Thoracic aorta (tissue), 2 donors: ENCODE results near the gene COG5. TPM values are rescaled to one million over a fixed set of nuclear protein-coding genes. Genes with fewer than 3 reads are reported as not detected.

Source experiments
- ATAC-seq: fragments of 150-250 bp; one replicate; pipeline ENCODE4 v1.8.0; 2017; ENCODE audit warnings: low read depth; ENCODE audit not compliant: insufficient number of reproducible peaks, low FRiP score
- DNase-seq: peaks from one replicate; pipeline ENCODE4 v3.0.0-alpha.2; 2020; ENCODE audit warnings: low spot score
- H3K27ac ChIP-seq, 2 donors: fragments of 200-600 bp; sonication (generic); 1 replicate in 1 of 2; 2 replicates in 1 of 2; pipeline ENCODE4 v1.5.1; 2016; ENCODE audit warnings: mild to moderate bottlenecking in 2 of 2, moderate library complexity in 2 of 2
- H3K27me3 ChIP-seq: fragments of 200-600 bp; sonication (generic); replicated peaks from 2 replicates; pipeline ENCODE4 v1.6.0; 2016; ENCODE audit warnings: mild to moderate bottlenecking; ENCODE audit not compliant: insufficient read depth
- H3K36me3 ChIP-seq: fragments of 200-600 bp; sonication (generic); one replicate; pipeline ENCODE4 v1.5.1; 2016
- H3K4me1 ChIP-seq, 2 donors: fragments of 200-600 bp; sonication (generic); 1 replicate in 1 of 2; 2 replicates in 1 of 2; pipeline versions ENCODE4 v1.5.1 to v1.6.0; 2016; ENCODE audit warnings: low read depth in 2 of 2, mild to moderate bottlenecking in 1 of 2; ENCODE audit not compliant: control insufficient read depth in 1 of 2
- H3K4me3 ChIP-seq: fragments of 200-600 bp; sonication (generic); 2 replicates; pipeline ENCODE4 v1.5.1; 2016; ENCODE audit warnings: mild to moderate bottlenecking
- H3K9me3 ChIP-seq: fragments of 200-600 bp; sonication (generic); 2 replicates; pipeline ENCODE4 v1.5.1; 2016
- total RNA-seq, 2 donors: library from RNA; depleted of rRNA; stranded (reverse); fragments of >200 nt; gene quantifications; one replicate each; pipeline versions ENCODE4 v1.1.0 to v1.2.3, GENCODE V29; 2016
- TF ChIP-seq, protein P1 (sequence below): fragments of 200-600 bp; sonication (generic); IDR thresholded peaks from one replicate; pipeline ENCODE4 v1.5.1; 2019; ENCODE audit warnings: antibody characterized with exemption

Gene COG5
- total RNA-seq, 2 donors from 2014 or later, result 52.5 to 72.4 TPM

GRCh38 chr7:107244613-107245012, 319.1 kb downstream of the COG5 start:
- TF ChIP-seq, protein P1, sequence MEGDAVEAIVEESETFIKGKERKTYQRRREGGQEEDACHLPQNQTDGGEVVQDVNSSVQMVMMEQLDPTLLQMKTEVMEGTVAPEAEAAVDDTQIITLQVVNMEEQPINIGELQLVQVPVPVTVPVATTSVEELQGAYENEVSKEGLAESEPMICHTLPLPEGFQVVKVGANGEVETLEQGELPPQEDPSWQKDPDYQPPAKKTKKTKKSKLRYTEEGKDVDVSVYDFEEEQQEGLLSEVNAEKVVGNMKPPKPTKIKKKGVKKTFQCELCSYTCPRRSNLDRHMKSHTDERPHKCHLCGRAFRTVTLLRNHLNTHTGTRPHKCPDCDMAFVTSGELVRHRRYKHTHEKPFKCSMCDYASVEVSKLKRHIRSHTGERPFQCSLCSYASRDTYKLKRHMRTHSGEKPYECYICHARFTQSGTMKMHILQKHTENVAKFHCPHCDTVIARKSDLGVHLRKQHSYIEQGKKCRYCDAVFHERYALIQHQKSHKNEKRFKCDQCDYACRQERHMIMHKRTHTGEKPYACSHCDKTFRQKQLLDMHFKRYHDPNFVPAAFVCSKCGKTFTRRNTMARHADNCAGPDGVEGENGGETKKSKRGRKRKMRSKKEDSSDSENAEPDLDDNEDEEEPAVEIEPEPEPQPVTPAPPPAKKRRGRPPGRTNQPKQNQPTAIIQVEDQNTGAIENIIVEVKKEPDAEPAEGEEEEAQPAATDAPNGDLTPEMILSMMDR, result no peak
- no peaks in the 10 kb centered on the region for H3K9me3 ChIP-seq
- ATAC-seq, result no peak
- no peak overlapping the region for H3K27ac ChIP-seq
- no peak for DNase-seq
- no peak overlapping the region for H3K4me3 ChIP-seq
- H3K4me1 ChIP-seq, result no peaks in the 10 kb centered on the region
- peaks cover 2% of the 10 kb centered on the region for H3K36me3 ChIP-seq
- no peaks in the 10 kb centered on the region for H3K27me3 ChIP-seq

DNA sequence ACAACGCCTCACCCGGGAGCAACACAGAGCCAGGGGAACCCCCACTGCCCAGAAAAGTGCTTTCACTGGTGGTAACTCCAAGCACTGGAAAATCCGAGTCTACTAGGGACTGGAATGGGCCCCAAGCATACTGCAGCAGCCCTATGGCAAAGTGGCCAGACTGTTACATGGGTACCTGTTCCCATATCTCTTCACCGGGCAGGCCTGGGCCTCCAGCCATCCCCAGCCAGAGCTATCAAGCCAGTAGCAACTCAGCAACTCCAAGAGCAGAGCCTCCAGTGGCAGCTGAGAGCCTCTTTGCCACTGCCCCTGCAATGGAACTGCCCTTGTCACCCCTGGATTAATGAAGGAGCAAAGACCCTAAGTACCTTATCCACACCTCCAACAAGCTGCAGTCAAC, 321.5 kb downstream of the COG5 start:
- TF ChIP-seq, protein P1, result no peak
- DNase-seq, result no peak
- H3K27ac ChIP-seq, result no peak overlapping the region
- ATAC-seq, result no peak
- H3K4me3 ChIP-seq, result no peak overlapping the region
- no peaks in the 10 kb centered on the region for H3K9me3 ChIP-seq
- H3K36me3 ChIP-seq, result peaks cover 2% of the 10 kb centered on the region
- no peaks in the 10 kb centered on the region for H3K4me1 ChIP-seq
- H3K27me3 ChIP-seq, result no peaks in the 10 kb centered on the region

- no peaks in the 10 kb centered on the region for H3K27me3 ChIP-seq
- no peaks in the 10 kb centered on the region for H3K4me1 ChIP-seq
- H3K36me3 ChIP-seq, result no peaks in the 10 kb centered on the region
- ATAC-seq (no peak), DNase-seq (no peak)
- TF ChIP-seq, protein P1, result no peak
- no peak overlapping the region for H3K27ac ChIP-seq
- no peak overlapping the region for H3K4me3 ChIP-seq
- no peaks in the 10 kb centered on the region for H3K9me3 ChIP-seq
Observed at GRCh38 chr7:107237451-107237850, 326.3 kb downstream of the COG5 start.

- no peaks in the 10 kb centered on the region for H3K4me1 ChIP-seq
- H3K36me3 ChIP-seq, result no peaks in the 10 kb centered on the region
- H3K27ac ChIP-seq, result no peak overlapping the region
- H3K27me3 ChIP-seq, result no peaks in the 10 kb centered on the region
- no peak for ATAC-seq
- no peak for DNase-seq
- no peak overlapping the region for H3K4me3 ChIP-seq
- TF ChIP-seq, protein P1, result no peak
- no peaks in the 10 kb centered on the region for H3K9me3 ChIP-seq
Observed at GRCh38 chr7:107236862-107237261, 326.9 kb downstream of the COG5 start.

DNA sequence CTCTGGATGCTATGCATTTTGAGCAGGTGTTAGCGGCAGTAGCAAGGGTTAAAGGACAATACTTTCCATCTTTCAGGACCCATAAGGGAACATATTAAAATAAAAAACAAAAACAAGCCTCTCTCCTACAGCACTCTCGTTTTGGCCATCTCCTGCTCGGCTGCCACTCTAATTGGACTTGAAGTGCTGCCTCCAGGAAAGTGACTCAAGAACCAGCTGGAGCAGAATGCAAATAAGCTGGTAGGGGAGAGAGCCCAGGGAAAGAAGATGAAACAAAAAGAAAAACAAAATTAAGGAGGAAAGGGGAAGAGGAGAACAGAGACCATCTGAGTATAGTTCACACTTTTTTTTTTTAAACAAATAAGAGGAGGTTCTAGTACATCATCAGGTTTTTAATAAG, 329.3 kb downstream of the COG5 start:
- no peak overlapping the region for H3K4me3 ChIP-seq
- H3K4me1 ChIP-seq, result no peaks in the 10 kb centered on the region
- no peak for ATAC-seq
- H3K27ac ChIP-seq, result no peak overlapping the region
- H3K36me3 ChIP-seq, result no peaks in the 10 kb centered on the region
- TF ChIP-seq, protein P1, result no peak
- H3K9me3 ChIP-seq, result no peaks in the 10 kb centered on the region
- H3K27me3 ChIP-seq, result no peaks in the 10 kb centered on the region
- no peak for DNase-seq
